ENCODE measurements around the gene BCL2L14.

The BCL2L14 gene

DNA sequence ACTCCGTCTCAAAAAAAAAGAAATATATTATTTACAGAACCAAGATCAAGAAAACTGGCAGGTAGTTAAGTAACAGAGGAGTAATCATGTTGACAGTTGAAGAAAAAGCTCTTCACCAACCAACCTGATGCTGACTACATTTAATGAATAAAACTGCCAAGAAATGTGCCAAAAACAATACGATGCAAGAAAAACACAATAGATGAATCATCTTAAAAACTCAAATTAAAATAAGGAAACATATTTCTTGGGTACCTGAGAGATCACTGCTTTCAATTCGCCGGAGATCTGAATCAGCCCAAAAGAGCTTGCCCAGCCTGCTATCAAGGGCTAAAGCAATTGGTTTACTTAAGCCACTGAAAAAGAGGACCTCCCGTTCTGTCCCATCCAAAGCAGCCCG is 76.4 kb downstream of the BCL2L14 start:
- Histone ChIP-seq H3K9me3 (ENCODE audit: insufficient read depth, low read depth, low read length) (no peaks in the 10 kb centered on the region), H3K4me3 (ENCODE audit: low read length) (no peak overlapping the region), H3K9ac (ENCODE audit: low read depth, low read length) (no peak overlapping the region), H3K36me3 (ENCODE audit: insufficient read depth, low read depth, low read length) (peaks cover 65% of the 10 kb centered on the region), H3K4me1 (ENCODE audit: insufficient read depth, low read length) (no peaks in the 10 kb centered on the region), H3K27ac (ENCODE audit: low read length) (no peak overlapping the region), H3K27me3 (ENCODE audit: insufficient read depth, low read length) (no peaks in the 10 kb centered on the region)

All from iPS-20b (cell line).